HG03565 (cell line): Measurements from ENCODE around the gene REPIN1.

Experiments used
- ATAC-seq: cut with Tn5 transposase; IDR thresholded peaks from one replicate; pipeline ENCODE4 v1.9.1; 2021; ENCODE audit warnings: mild to moderate bottlenecking, moderate library complexity; ENCODE audit not compliant: unreplicated experiment

Gene REPIN1

DNA sequence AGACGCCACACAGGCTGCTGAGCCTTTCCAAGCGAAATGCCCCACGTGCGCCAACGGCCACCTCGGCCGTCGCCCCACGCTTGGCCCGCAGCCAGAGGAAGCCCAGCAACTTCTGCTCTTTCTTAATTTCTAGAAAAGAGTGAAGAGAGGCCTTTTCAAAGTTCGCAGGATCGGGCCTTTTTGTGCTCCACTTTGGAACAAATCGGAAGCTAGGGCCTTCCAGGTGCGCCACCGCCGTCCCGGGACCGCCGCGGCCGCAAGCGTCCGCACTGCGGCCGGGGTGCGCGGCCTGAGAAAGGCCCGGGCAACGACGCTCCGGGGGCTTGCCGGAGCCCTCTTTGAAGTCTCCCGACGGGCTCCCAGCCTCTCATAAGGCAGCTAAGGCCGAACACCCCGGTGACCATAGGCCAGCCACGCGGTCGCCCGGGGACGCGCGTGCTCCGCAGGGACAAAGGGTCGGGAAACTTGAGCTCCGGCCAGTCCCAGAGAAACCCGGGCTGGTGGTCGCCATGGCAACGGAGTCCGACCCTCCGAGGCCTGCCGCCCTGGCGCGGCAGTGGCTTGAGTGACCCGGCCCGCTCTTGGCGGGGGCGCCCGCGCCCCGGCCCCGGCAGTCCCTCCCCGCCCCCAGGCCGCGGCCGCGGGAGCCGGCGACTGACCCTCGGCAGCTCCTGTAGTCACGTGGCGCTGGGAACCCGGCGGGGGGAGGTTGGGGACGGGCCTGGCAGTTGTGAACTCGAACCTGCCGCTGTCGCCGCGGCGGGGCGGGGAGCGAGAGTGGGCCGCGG lies at the start of gene REPIN1:
Gene REPIN1, plus strand, starts transcription at position 727 of the 788 bp plus-strand sequence. CDS start 890 bp downstream, outside the sequence.
- ATAC-seq, result peak; percentile 41

DNA sequence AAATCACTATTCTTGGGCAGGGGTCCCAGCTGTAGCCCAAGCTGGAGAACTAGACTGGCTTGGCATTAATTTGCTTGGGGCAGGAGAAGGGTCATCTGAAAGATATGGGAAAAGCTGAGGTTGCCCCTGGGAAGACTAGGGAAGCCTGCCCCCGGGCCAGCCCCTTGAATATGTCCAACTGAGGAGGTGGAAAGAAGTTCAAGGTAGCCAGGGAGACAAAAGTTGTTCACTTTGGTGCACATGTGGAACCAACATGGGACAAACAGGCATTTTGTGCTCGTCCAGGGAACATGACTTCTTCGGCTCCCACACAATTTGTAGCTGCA lies 46.9 kb upstream of the REPIN1 start:
- ATAC-seq, result no peak

DNA sequence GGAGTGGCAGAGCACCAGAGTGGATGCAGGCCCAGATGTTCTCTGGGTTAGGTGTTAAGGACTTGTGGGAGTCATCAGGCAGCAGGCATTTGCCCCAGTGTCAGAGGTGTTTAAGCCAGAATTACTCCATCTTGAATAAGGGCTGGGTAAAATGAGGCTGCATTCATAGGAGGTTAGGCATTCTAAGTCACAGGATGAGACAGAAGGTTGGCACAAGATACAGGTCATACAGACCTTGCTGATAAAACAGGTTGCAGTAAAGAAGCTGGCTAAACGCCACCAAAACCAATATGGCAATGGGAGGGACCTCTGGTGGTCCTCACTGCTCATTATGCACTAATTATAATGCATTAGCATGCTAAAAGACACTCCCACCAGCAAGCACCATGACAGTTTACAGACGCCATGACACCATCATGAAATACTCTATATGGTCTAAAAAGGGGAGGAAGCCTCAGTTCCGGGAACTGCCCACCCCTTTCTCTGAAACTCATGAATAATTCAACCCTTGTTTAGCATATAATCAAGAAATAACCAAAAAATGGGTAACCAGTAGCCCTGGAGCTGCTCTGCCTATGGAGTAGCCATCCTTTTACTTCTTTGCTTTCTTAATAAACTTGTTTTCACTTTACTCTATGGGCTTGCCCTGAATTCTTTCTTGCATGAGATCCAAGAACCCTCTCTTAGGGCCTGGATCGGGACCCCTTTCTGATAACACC lies 46.3 kb upstream of the REPIN1 start:
- no peak for ATAC-seq

GRCh38 chr7:150322833-150323681 lies 45.6 kb upstream of the REPIN1 start, which contains the start of the genes ACTR3C and LRRC61:
ACTR3C (minus strand) TSS chr7:150323545; CDS start chr7:150295296, 28,249 bp downstream.
LRRC61 (plus strand) TSS chr7:150323355; CDS start chr7:150336862, 13,507 bp downstream.
- peak; percentile 35 for ATAC-seq

DNA sequence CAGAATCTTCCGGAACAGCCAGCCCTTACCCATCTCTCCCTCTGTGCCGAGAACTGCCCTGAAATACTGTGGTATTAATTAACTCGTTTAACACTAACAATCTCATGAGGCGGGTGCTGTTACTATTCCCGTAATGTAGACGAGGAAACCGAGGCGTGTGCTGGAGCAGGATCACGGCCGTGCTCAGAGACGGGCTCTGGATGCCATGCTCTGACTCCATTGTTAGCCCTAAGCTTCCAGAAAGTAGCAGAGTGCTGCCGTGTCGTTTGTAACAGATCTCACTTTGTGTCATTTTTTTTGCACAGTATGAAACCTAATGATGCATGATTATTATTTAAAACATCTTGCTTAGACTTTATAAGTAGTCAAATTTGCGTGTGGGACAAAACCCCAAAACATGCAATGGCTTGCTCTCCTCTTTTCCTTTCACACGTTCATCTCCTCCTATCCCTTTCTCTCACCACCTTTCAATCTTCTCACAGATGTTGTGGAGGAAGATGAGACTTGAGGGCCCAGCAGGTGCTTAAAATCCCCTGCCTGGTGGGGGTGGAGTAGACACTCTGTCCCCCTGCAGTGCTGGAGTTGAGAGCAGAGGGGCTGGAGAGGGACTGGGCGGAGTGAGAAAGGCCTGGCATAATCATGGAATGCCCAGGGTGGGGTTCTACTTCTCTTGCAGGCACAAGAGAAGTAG lies 44.8 kb upstream of the REPIN1 start:
- no peak for ATAC-seq

- ATAC-seq, result no peak
These were observed 44.2 kb upstream of the REPIN1 start for GRCh38 chr7:150324373-150324961.

DNA sequence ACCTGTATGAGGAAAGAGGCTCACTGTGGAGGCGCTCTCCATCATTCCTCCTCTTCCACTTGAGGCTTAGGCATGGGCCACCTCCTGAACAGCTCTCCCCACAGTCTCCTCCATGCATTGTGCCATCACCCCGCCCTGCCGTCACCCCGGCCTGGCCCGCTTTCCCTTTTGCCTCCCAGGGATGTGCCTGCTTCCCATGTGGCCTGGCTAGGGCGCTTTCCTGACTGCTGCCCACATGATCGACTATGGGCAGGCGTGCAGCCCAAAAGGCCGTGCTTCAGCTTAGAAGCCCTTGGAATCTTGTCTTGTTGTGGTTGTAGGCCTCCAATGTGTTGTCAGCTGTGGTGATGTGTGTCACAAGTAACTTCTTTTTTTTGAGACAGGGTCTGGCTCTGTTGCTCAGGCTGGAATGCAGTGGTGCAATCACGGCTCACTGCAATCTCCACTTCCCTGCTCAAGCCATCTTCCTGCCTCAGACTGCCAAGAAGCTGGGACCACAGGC lies 43.5 kb upstream of the REPIN1 start:
- no peak for ATAC-seq

DNA sequence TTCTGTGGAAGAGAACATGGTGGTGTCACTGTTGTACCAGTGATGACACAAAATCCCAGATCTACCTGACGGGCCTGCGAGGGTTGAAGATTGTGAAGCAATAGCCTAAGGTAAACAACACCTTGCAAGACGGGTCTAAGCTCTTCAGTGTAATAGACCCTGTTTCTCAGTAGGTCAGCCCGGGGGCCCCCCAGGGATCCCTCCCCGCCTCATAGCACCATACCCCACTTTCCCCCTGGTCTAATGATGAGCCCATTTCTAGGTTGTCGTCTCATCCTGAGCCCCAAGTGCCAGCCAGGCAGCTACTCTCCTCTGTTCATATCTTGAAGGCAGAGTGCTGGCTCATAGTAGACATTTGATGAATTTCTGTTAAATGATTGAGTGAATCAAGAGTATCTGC lies 42.7 kb upstream of the REPIN1 start:
- no peak for ATAC-seq

GRCh38 chr7:150326657-150327268 lies 41.9 kb upstream of the REPIN1 start:
- no peak for ATAC-seq

DNA sequence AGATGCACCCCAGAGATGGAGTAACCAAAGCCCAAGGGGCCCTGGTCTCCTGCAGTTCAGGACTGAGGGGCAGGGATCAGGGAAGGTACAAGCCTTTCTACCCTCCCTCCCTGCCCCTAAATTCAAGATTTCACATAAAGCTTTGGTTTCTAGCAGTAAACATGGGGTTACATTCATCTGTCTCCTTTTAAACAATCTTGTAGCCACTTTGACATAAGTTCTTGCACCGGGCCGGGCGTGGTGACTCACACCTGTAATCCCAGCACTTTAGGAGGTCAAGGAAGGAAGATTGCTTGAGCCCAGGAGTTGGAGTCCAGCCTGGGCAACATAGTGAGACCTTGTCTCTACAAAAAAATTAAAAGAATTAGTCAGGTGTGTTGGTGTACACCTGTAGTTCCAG lies 41.3 kb upstream of the REPIN1 start:
- ATAC-seq, result no peak

GRCh38 chr7:150329331-150330120 lies 39.1 kb upstream of the REPIN1 start:
- no peak for ATAC-seq

- ATAC-seq, result no peak
These were observed 38.3 kb upstream of the REPIN1 start for GRCh38 chr7:150330211-150330885.

GRCh38 chr7:150332852-150333635 lies 35.6 kb upstream of the REPIN1 start:
- no peak for ATAC-seq

GRCh38 chr7:150333659-150334058 lies 35.0 kb upstream of the REPIN1 start:
- no peak for ATAC-seq

DNA sequence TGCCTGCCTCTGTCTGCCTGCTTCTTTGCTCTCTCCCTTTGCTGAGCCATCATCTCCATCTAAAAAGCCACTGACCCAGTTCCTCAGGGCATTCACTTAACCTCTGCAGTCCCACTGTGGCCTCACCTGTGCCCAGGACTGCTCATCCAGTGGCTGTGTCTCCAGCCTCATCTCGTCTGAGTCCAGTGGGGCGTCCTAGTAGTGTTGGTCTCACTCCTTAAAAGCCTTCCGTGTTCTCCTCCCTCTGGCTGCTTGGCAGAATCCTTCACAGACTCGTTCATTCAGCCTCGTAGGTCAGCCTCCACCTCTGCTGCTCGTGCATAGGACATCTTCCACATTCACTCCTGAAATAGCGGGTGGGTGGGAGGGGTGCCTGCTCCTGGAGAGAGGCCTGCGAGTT lies 34.5 kb upstream of the REPIN1 start:
- no peak for ATAC-seq

DNA sequence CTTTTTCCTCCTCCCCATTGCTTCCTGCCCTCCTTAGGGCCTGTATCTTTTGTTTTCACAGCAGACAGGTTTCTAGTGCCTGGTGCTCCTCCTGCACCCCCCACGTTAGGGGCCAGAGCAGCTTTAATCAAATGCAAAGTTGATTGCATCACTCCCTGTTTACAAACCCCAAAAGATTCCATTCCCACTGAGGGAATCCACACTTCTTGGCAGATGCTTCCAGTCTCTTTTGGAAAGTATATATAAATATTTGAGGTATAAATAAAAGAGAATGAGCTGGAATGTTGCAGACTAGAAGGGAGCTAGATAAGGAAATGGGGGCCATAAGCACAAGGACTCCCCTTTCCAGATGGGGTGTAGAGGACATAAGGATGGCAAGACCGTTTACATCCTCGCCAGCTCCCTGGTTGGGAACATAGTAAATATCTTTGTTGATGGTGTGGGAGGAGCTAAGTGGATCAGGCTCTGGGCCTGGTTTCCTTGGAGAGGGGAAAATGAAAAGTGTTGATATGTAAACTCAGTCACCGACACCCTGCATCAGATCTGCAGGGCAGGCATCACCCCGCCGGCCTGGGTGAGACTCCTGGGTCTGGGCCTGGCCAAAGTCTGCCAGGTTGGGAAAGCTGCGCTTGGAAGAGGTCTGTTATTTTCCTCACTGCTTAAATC lies 33.4 kb upstream of the REPIN1 start:
- no peak for ATAC-seq

DNA sequence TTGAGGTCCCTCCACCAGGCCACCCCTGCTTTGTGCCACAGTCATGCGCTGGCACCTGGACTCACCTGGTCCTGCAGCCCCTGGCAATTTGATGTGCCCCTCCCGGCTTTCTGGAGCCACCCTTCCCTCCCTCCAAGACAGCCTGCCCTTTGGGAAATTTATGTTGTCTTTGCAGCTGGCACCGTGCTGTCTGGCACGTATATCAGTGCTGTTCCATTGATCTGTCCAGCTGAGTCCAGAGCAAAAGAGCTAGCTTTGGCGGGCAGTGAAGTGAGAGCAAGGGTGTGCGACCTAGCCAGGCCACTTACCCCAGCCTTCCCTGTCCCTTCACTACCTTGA lies 32.9 kb upstream of the REPIN1 start:
- no peak for ATAC-seq
